Epidermal melanocyte (primary cell): ENCODE data around the gene VDR.
"Not testable (repeated sequence)": the region's sequence is repeated elsewhere in the genome, so short reads cannot be mapped to it uniquely, and the experiment has no call there.

Source experiments
- DNase-seq: peaks from one replicate; pipeline ENCODE4 v3.0.0; 2011; ENCODE audit warnings: low spot score; ENCODE audit not compliant: insufficient read length

VDR gene

GRCh38 chr12:47850153-47851084 is 54.4 kb downstream of the VDR start:
- DNase-seq: no peak

DNA sequence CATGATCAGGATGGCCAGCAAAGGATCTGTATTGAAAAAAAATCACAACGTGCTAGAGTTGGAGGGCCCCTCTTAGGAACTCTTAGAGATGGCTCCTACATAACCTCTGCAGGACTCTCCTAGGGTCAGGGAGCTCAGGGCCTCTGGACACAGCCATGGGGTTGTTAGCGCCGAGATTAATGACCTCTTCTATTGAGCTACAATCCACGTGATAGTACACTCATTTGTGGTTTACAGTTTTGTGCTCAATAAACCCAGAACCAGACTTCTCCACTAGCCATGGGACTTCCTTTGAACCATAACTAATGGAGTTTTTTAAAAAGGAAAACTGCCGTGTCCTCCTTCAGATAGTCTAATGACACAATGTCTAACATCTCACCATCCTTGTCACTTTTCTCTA is 55.5 kb downstream of the VDR start:
- DNase-seq: no peak

- no peak for DNase-seq
Observed at GRCh38 chr12:47848853-47849252, 55.9 kb downstream of the VDR start.

- no peak for DNase-seq
Observed at GRCh38 chr12:47846294-47846996, 58.3 kb downstream of the VDR start.

DNA sequence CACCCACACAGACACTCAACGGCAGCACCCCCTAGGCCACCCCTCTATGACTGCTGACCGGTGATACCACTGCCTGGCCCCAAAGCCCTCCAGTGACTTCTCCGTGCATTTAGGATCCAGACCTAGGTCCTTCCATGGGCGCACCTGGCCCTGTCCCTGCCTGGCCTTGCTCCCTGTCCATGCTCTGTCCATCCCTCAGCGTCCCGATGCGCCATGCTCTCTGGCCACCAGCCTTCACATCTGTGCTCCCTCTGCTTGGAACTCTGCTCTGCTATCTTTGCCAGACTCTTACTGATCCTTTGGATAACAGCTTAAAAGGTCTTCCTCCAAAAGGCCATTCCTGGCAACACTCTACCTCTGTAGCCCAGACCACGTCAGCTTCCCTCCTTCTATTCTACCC is 59.7 kb downstream of the VDR start:
- no peak for DNase-seq

- DNase-seq: no peak
Observed at GRCh38 chr12:47844264-47845019, 60.4 kb downstream of the VDR start.

- no peak for DNase-seq
Observed at GRCh38 chr12:47843226-47843980, 61.4 kb downstream of the VDR start.

GRCh38 chr12:47842543-47842942 is 62.3 kb downstream of the VDR start:
- DNase-seq: not testable (repeated sequence)

- DNase-seq: no peak
Observed at GRCh38 chr12:47841910-47842309, 62.9 kb downstream of the VDR start.

DNA sequence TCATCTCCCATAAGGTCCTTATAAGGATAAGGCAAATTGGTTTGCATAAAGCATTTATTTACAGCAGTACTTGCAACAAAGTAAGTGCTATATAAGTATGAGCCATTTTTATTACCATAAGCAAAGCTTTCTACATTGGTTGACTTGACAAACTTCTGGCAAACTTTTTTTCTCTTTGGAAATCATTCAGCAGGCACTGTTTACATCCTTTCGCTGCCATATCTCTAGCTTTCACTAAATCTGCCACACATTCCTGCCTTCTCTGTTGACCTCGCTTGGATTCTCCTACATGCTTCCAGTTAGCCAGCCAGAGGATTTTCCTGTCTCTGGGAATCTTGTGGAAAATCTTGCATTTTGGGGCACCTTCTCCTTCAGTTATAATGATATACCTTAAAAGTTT is 63.3 kb downstream of the VDR start:
- no peak for DNase-seq

GRCh38 chr12:47840571-47840970 is 64.2 kb downstream of the VDR start:
- DNase-seq: no peak

DNA sequence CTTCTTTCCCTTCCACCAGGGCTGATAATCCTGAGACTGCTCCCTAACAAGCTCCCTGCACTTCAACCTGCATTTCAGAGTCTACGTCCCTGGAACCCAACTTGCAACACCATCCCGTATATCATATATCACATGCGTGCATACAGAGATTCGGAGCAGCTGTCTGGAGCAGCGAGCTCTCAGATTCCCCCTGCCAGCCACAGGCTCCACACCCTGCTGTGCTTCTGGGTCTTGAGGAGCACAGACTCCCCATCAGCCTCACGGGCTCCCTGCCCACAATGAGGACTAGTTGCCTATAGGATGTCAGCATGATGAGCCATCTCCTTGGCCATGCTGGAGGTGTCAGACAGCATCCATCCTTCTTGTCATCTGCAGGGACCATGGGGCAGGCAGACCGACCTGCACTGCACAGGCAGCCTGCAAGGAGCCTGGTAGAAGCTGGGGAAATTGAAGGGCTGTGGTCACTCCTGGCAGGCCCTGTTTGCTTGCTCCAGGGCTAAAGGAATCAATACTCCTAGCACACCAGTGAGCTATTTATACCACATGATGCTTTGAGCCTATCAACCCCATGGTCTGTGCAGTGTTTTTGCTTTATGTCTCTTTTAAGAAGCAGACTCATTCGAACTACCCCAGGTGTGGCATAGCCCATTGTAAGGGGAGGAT is 65.4 kb downstream of the VDR start:
- no peak for DNase-seq

- peak; percentile 51 for DNase-seq
Observed at GRCh38 chr12:47838286-47838931, 66.4 kb downstream of the VDR start.

DNA sequence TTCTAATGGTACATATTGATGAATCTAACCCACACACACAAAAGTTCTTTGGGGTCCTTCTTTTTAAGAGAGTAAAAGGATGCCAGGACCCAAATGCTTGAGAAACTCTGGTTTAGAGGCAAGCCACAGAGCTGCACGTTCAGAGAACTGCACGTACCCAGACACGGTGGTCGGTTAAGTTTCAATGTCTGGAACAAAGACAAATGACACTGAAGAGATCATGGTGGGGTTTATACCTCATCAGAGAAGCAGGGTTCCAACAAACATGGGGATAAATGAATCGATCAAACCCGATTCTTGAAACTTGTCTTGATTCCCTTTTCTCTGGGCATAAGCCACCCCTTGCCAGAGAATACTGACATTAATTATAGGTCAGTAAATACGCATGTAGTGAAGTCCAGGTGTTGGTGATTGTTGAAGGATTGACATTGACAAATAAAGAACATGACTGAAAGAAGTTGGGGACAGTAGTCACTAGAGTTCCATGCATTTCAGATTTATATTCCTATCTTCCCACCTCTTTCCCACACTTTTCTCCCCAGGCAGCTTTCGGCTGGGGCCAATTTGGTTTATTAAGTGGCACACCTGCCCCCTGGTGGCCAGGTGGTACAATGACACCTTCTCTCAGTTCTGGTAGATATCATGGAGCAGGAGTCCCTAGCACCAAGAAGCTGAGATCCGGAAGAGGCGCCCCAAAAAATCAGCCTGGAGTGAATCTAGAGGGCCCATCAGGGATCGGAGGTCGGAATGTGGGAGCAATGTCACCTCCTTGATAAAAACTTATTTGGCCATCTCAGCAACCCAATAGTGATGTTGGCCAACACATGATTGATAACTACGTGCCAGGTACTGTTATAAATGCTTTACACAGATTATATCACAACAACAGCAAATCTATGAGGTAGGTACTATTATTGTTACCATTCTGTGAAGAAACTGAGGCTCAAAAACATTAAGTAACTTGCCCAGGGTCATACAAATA is 67.3 kb downstream of the VDR start:
- DNase-seq: peak; percentile 72

GRCh38 chr12:47835831-47836155 is 69.0 kb downstream of the VDR start:
- no peak for DNase-seq

DNA sequence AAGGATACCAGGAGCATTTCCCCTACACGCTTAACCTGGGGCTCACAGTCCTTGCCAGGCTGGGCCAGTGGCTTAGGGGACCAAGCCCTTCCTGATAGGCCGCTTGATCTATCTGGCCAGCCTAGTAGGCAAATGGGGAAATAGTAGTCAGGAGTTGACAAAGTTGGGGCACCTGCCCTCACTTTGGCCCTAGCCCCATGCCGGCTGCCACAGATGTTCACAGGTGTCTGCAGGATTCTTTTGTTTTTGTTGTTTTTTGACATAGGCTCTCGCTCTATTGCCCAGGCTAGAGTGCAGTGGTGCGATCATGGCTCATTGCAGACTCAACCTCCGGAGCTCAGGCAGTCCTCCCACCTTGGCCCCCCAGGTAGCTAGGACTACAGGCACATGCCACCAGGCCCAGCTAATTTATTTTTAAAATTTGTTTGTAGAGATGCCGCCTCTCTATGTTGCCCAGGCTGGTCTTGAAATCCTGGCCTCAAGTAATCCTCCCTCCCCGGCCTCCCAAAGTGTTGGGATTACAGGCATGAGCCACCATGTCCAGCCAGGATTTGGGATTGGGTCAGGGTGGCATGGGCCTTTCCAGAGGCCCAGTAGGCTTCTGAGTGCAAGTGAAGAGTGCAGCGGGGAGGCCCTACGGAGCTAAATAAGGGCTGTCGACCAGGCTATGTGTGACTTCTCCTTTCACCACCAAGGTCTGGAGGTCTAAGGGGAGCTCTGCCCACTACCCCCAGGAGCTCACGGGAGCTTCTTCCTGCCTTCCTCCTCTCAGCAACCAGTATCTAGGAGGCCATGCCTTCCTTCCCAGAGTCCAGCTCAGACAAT is 69.6 kb downstream of the VDR start:
- no peak for DNase-seq

- DNase-seq: no peak
Observed at GRCh38 chr12:47834199-47834903, 70.4 kb downstream of the VDR start.

GRCh38 chr12:47833591-47834012 is 71.2 kb downstream of the VDR start:
- no peak for DNase-seq
